GM12878 (cell line): ENCODE measurements around the gene NECAB2. TPM values are rescaled to one million over a fixed set of nuclear protein-coding genes. Genes with fewer than 3 reads are reported as not detected.

ENCODE experiments used
- ATAC-seq: fragments of 200-7000 bp; cut with Tn5 transposase; 3 replicates; pipeline ENCODE4 v1.9.1; 2020; ENCODE audit warnings: mild to moderate bottlenecking, moderate library complexity
- BruUV-seq: library from RNA; stranded (reverse); fragments of 400-500 nt; replicated peaks from 2 replicates; lab custom pipeline; 2021; lab: Mats Ljungman, UMichigan
- CTCF ChIA-PET: fragments of 300-600 bp; sonication (Branson Sonifier 250); formaldehyde crosslinking; extraction: SDS; loops from one replicate; lab custom pipeline; 2021; ENCODE audit warnings: inconsistent platforms; lab: Yijun Ruan, JAX
- POLR2A ChIA-PET: fragments of 350-600 bp; formaldehyde crosslinking; extraction: SDS; loops from one replicate; lab custom pipeline; 2021; ENCODE audit warnings: inconsistent platforms; lab: Charles Lee
- RAD21 ChIA-PET: fragments of 300-600 bp; sonication (Branson Sonifier 250); formaldehyde crosslinking; loops from one replicate; lab custom pipeline; 2023; ENCODE audit warnings: antibody characterized with exemption; ENCODE audit not compliant: unreplicated experiment; lab: Charles Lee
- SMC1A ChIA-PET: fragments of 300-600 bp; sonication (Branson Sonifier 250); formaldehyde crosslinking; loops from one replicate; lab custom pipeline; 2023; ENCODE audit not compliant: unreplicated experiment, uncharacterized antibody; lab: Charles Lee
- DNase-seq: peaks from one replicate; pipeline ENCODE4 v3.0.0-alpha.2; 2011; ENCODE audit warnings: low read depth, low spot score
- FAIRE-seq: peaks from 3 replicates; lab custom pipeline; 2011; peaks lifted over from hg19 to GRCh38; lab: Jason Lieb, UNC
- H2AFZ ChIP-seq: 2 replicates; pipeline ENCODE4 v1.6.0; 2011; ENCODE audit warnings: low read depth, low read length, control low read depth; ENCODE audit not compliant: control insufficient read depth
- H3K27ac ChIP-seq: 2 replicates; pipeline ENCODE4 v1.5.1; 2011; ENCODE audit warnings: control low read depth; ENCODE audit not compliant: control insufficient read depth, insufficient read depth
- H3K27me3 ChIP-seq, 2 experiments: replicated peaks in 1 of 2; 2 replicates each; pipeline versions ENCODE4 v1.6.0 to v1.6.1; 2011; ENCODE audit warnings: low read length in 1 of 2; ENCODE audit not compliant: control insufficient read depth in 2 of 2, insufficient read depth in 2 of 2
- H3K36me3 ChIP-seq, 2 experiments: 2 replicates each; pipeline ENCODE4 v1.5.1; 2011; ENCODE audit warnings: low read length in 1 of 2; ENCODE audit not compliant: control insufficient read depth in 2 of 2, insufficient read depth in 2 of 2
- H3K4me1 ChIP-seq: 2 replicates; pipeline ENCODE4 v1.6.1; 2011; ENCODE audit warnings: mild to moderate bottlenecking, low read length, moderate library complexity, mixed read lengths; ENCODE audit not compliant: control insufficient read depth, insufficient read depth
- H3K4me2 ChIP-seq: 2 replicates; pipeline ENCODE4 v1.6.0; 2011; ENCODE audit warnings: control low read depth; ENCODE audit not compliant: control insufficient read depth, insufficient read depth
- H3K4me3 ChIP-seq: fragments of 200-600 bp; sonication (generic); 2 replicates; pipeline ENCODE4 v1.5.1; 2016
- H3K79me2 ChIP-seq: 2 replicates; pipeline ENCODE4 v1.6.0; 2011; ENCODE audit warnings: low read length; ENCODE audit not compliant: control insufficient read depth, insufficient read depth
- H3K9ac ChIP-seq: 2 replicates; pipeline ENCODE4 v1.8.0; 2011; ENCODE audit warnings: low read length, control low read depth, mixed read lengths; ENCODE audit not compliant: control insufficient read depth, insufficient read depth
- H3K9me3 ChIP-seq: replicated peaks from 3 replicates; pipeline ENCODE4 v1.5.1; 2011; ENCODE audit warnings: mild to moderate bottlenecking, low read length; ENCODE audit not compliant: control insufficient read depth, insufficient read depth
- H4K20me1 ChIP-seq: 2 replicates; pipeline ENCODE4 v1.6.0; 2011; ENCODE audit not compliant: control insufficient read depth, insufficient read depth
- BMI1 ChIP-seq: fragments of 450-650 bp; IDR thresholded peaks from 2 replicates; pipeline ENCODE4 v1.6.1; 2016; ENCODE audit warnings: mild to moderate bottlenecking, moderate library complexity, borderline replicate concordance
- CEBPB ChIP-seq, 2 experiments: fragments of 150-350 bp in 1 of 2; IDR thresholded peaks; 2 replicates each; pipeline ENCODE4 v1.6.1; 2012 to 2014; ENCODE audit warnings: low read depth in 2 of 2, low read length in 2 of 2, borderline replicate concordance in 1 of 2, inconsistent platforms in 1 of 2
- CREM ChIP-seq: IDR thresholded peaks from 2 replicates; pipeline ENCODE4 v1.6.1; 2014; ENCODE audit warnings: antibody characterized with exemption, low read depth
- E2F4 ChIP-seq: IDR thresholded peaks from 2 replicates; pipeline ENCODE4 v1.6.1; 2012; ENCODE audit warnings: low read depth, low read length, improper control_type of control experiment
- ETV6 ChIP-seq, 2 experiments: fragments of 450-650 bp in 1 of 2; IDR thresholded peaks in 1 of 2; conservative IDR thresholded peaks in 1 of 2; 2 replicates each; pipeline ENCODE4 v1.6.1; 2014; ENCODE audit warnings: antibody characterized with exemption in 1 of 2, borderline replicate concordance in 1 of 2, low read depth in 1 of 2, mild to moderate bottlenecking in 1 of 2, moderate library complexity in 1 of 2
- KDM1A ChIP-seq: fragments of 200-600 bp; sonication (generic); IDR thresholded peaks from 2 replicates; pipeline ENCODE4 v1.6.1; 2016; ENCODE audit warnings: borderline replicate concordance
- MEF2B ChIP-seq: fragments of 450-650 bp; IDR thresholded peaks from 2 replicates; pipeline ENCODE4 v1.6.1; 2018; ENCODE audit warnings: mild to moderate bottlenecking, moderate library complexity; ENCODE audit not compliant: partially characterized antibody, poor library complexity, severe bottlenecking
- NBN ChIP-seq: fragments of 450-650 bp; IDR thresholded peaks from 2 replicates; pipeline ENCODE4 v1.6.1; 2016
- NRF1 ChIP-seq: conservative IDR thresholded peaks from 2 replicates; pipeline ENCODE4 v1.6.1; 2011; ENCODE audit warnings: mild to moderate bottlenecking, low read depth, low read length, improper control_type of control experiment
- POU2F2 ChIP-seq: IDR thresholded peaks from 3 replicates; pipeline ENCODE4 v1.6.1; 2011; ENCODE audit warnings: low read depth, mild to moderate bottlenecking, low read length, borderline replicate concordance
- RCOR1 ChIP-seq: conservative IDR thresholded peaks from 2 replicates; pipeline ENCODE4 v1.6.1; 2012; ENCODE audit warnings: low read depth, low read length, improper control_type of control experiment
- SIX5 ChIP-seq: IDR thresholded peaks from 2 replicates; pipeline ENCODE4 v1.6.1; 2011; ENCODE audit warnings: mild to moderate bottlenecking, low read depth, low read length, moderate library complexity; ENCODE audit not compliant: severe bottlenecking
- SMAD5 ChIP-seq: IDR thresholded peaks from 2 replicates; pipeline ENCODE4 v1.6.1; 2016; ENCODE audit warnings: antibody characterized with exemption, low read depth
- SUZ12 ChIP-seq: fragments of 200-600 bp; sonication (generic); IDR thresholded peaks from one replicate; pipeline ENCODE4 v1.6.1; 2018; ENCODE audit warnings: antibody characterized with exemption, mild to moderate bottlenecking; ENCODE audit not compliant: unreplicated experiment
- WGBS: methylation state at CpG from one replicate; pipeline ENCODE4 v1.1.6; 2016; ENCODE audit warnings: low lambda C conversion rate; ENCODE audit not compliant: insufficient replicate concordance, insufficient coverage; ENCODE audit errors: missing lambda C conversion rate; 5-methylcytosine and 5-hydroxymethylcytosine counted together
- in situ Hi-C: fragments of 300-500 bp; cut with MboI; formaldehyde crosslinking; loops from 9 replicates; pipeline ENCODE4 v1.14.3; 2018; ENCODE audit warnings: mixed read lengths
- intact Hi-C: fragments of 100-400 bp; cut with micrococcal nuclease; formaldehyde crosslinking; loops from one replicate; pipeline ENCODE4 v1.14.2; 2022; ENCODE audit not compliant: unreplicated experiment
- polyA plus RNA-seq, 11 experiments: library from polyadenylated mRNA; depleted of rRNA in 4 of 11; unstranded in 6 of 11; stranded (reverse) in 5 of 11; fragments of >200 nt; fragmentation: Nextera tagmentation in 4 of 11; fragmentation: Illumina TruSeq in 1 of 11; extraction: Ambion mirVana in 4 of 11; extraction: Trizol in 1 of 11; gene quantifications; 1 replicate in 1 of 11; 2 replicates in 10 of 11; pipeline versions ENCODE4 v1.2.1 to v1.2.3, GENCODE V29; 2011 to 2016; ENCODE audit warnings: inconsistent platforms in 2 of 11, missing spikeins in 2 of 11, low read depth in 1 of 11
- total RNA-seq, 4 experiments: library from RNA; depleted of rRNA in 3 of 4; stranded (reverse); fragments of >200 nt in 3 of 4; fragmentation: Illumina TruSeq in 1 of 4; extraction: Trizol in 1 of 4; gene quantifications; 2 replicates each; pipeline versions ENCODE4 v1.2.1 to v1.2.3, GENCODE V29; 2013 to 2021
- TF ChIP-seq, protein P1 (sequence below): IDR thresholded peaks from 2 replicates; pipeline ENCODE4 v1.6.1; 2012; ENCODE audit warnings: improper control_type of control experiment, low read depth, low read length; ENCODE audit not compliant: insufficient replicate concordance

Gene NECAB2
- total and polyA plus RNA-seq, 10 of the 15 experiments (the other 5 are each of a cell fraction or from before 2014, with no cell fraction given) = not detected

DNA sequence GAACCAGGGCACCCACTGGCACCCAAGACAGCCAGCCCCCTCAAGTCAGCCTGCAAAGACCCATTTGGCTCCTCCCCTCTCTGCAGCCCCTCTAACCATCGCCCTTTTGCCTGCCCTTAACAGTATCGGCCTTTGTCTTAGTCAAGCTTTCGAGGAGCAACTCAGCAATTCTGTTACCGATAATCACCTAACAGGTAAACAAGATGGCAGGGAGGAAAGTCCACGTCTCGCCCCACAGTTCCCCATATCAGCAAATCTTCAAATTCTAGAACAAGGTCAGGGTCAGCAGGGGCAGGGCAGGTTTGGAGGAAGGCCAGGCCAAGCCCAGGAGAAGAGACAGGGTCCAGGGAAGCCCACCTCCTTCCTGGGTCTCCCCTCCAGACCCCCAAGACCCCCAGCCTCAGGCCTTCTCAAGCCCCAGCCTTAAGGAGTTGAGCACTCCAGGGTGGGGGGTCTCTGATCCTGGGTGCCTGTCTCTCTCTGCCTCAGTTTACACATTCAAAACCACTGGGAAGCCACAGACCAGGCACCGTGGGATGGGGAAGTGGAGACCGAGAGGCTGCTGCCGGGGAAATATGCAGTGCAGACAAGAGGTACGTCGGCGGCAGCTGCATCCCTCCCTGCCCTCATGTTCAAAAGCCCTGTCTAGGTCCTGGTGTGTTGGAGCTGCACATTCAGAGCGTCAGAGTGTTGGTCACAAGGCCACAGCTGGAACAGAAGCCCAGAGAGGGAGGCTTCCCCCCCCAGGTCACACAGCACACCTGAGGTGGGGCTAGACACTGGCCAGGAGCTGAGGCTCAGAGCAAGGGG lies 18.9 kb upstream of the NECAB2 start:
- H4K20me1 ChIP-seq = no peaks in the 10 kb centered on the region
- no peak overlapping the region for H3K4me3 ChIP-seq
- in situ Hi-C loops (no loop called here), intact Hi-C loops (no loop called here)
- ChIA-PET RAD21 (no interaction called here), CTCF (no interaction called here), SMC1A (no interaction called here), POLR2A (no interaction called here)
- no peaks in the 10 kb centered on the region for H3K36me3 ChIP-seq
- ATAC-seq (no peak), DNase-seq (no peak), FAIRE-seq (no peak)
- no peak overlapping the region for H3K27ac ChIP-seq
- no peak overlapping the region for H3K4me2 ChIP-seq
- H3K27me3 ChIP-seq = no peaks in the 10 kb centered on the region
- H3K79me2 ChIP-seq = no peaks in the 10 kb centered on the region
- H2AFZ ChIP-seq = no peak overlapping the region
- H3K4me1 ChIP-seq = peaks cover 3% of the 10 kb centered on the region; the same call in 1 of the 2 replicates
- no peaks in the 10 kb centered on the region for H3K9me3 ChIP-seq
- H3K9ac ChIP-seq = no peak overlapping the region
- BruUV-seq = no TSS peak
- no peak for TF ChIP-seq KDM1A
- TF ChIP-seq, protein P1, sequence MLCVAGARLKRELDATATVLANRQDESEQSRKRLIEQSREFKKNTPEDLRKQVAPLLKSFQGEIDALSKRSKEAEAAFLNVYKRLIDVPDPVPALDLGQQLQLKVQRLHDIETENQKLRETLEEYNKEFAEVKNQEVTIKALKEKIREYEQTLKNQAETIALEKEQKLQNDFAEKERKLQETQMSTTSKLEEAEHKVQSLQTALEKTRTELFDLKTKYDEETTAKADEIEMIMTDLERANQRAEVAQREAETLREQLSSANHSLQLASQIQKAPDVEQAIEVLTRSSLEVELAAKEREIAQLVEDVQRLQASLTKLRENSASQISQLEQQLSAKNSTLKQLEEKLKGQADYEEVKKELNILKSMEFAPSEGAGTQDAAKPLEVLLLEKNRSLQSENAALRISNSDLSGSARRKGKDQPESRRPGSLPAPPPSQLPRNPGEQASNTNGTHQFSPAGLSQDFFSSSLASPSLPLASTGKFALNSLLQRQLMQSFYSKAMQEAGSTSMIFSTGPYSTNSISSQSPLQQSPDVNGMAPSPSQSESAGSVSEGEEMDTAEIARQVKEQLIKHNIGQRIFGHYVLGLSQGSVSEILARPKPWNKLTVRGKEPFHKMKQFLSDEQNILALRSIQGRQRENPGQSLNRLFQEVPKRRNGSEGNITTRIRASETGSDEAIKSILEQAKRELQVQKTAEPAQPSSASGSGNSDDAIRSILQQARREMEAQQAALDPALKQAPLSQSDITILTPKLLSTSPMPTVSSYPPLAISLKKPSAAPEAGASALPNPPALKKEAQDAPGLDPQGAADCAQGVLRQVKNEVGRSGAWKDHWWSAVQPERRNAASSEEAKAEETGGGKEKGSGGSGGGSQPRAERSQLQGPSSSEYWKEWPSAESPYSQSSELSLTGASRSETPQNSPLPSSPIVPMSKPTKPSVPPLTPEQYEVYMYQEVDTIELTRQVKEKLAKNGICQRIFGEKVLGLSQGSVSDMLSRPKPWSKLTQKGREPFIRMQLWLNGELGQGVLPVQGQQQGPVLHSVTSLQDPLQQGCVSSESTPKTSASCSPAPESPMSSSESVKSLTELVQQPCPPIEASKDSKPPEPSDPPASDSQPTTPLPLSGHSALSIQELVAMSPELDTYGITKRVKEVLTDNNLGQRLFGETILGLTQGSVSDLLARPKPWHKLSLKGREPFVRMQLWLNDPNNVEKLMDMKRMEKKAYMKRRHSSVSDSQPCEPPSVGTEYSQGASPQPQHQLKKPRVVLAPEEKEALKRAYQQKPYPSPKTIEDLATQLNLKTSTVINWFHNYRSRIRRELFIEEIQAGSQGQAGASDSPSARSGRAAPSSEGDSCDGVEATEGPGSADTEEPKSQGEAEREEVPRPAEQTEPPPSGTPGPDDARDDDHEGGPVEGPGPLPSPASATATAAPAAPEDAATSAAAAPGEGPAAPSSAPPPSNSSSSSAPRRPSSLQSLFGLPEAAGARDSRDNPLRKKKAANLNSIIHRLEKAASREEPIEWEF = no peak
- TF ChIP-seq NRF1 = no peak
- no peak for TF ChIP-seq SUZ12
- TF ChIP-seq POU2F2 = no peak
- no peak for TF ChIP-seq E2F4
- no peak for TF ChIP-seq BMI1
- TF ChIP-seq RCOR1 = no peak
- TF ChIP-seq SMAD5 = no peak
- no peak for TF ChIP-seq CEBPB (IDR thresholded peaks at IDR 0.05; ENCODE audit: borderline replicate concordance in 1 of 2, low read depth in 2 of 2, low read length in 2 of 2)
- TF ChIP-seq CREM = no peak
- no peak for TF ChIP-seq NBN
- TF ChIP-seq SIX5 = no peak
- TF ChIP-seq MEF2B = no peak
- TF ChIP-seq ETV6 (conservative IDR thresholded peaks at IDR 0.05 in 1 of 2, IDR thresholded peaks at IDR 0.05 in 1 of 2; ENCODE audit: borderline replicate concordance in 1 of 2, low read depth in 1 of 2) = no peak
- WGBS = 48% methylated on average over 13 of the region's 13 CpGs
